Putamen (tissue), 1 donor: ENCODE measurements around the gene DYNAP.

ENCODE experiments used
- DNase-seq: peaks from one replicate; pipeline ENCODE4 v3.0.0-alpha.2; 2016; ENCODE audit warnings: low spot score

Gene DYNAP

DNA sequence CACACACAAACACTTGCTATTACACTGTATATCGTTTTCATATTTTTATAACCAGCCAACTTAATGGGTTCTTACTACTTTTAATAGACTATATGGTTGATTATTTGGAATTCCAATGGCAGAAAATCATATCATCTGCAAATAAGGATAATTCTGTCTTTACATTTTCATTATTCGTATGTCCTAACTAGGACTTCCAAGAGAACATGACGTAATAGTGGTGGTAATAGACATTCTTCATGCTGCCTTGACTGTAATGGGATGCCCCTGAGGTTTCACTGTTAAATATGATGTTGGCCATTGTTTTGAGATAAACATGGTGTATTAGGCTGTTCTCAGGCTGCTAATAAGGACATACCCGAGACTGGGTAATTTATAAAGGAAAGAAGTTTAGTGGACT, 45.2 kb downstream of the DYNAP start:
- no peak for DNase-seq

DNA sequence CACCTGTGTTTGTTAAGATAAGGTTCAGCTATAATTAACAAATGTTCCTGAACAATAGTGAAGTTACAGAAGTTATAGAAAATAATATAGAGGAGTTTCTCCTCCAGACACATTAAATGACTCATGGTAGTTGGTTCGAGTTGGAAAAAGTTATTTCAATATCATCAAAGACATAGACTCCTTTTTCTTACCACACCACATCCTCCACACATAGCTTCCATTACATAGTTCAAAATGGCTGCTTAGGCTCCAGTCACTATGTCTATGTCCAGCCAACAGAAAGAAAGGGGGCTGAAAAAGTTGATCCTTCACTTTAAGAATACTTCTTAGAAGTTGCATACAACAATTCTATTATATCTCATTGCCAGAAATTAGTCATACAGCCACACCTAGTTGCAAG, 50.7 kb downstream of the DYNAP start:
- DNase-seq = no peak

DNA sequence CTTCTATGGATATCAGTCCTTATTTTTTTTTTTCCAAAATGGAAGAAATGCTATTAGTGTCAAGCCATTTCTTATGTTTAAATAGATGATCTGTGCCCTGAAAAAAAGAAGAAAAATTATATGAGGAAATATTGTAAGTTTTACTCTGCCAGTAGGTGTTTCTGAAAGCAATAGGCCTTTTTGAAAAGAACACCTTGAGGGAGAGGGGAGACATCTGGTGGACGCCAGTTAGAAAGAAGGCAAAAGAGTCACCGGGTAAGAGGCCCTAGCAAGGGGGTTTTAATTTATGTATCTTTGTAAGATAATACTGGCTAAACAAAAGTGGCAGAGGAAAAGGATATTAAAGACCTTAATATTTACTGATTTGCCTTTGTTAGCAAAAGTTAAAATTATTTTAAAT, 56.1 kb downstream of the DYNAP start:
- no peak for DNase-seq
